ENCODE measurements around the gene CPNE9.

- TF ChIP-seq, protein P1, sequence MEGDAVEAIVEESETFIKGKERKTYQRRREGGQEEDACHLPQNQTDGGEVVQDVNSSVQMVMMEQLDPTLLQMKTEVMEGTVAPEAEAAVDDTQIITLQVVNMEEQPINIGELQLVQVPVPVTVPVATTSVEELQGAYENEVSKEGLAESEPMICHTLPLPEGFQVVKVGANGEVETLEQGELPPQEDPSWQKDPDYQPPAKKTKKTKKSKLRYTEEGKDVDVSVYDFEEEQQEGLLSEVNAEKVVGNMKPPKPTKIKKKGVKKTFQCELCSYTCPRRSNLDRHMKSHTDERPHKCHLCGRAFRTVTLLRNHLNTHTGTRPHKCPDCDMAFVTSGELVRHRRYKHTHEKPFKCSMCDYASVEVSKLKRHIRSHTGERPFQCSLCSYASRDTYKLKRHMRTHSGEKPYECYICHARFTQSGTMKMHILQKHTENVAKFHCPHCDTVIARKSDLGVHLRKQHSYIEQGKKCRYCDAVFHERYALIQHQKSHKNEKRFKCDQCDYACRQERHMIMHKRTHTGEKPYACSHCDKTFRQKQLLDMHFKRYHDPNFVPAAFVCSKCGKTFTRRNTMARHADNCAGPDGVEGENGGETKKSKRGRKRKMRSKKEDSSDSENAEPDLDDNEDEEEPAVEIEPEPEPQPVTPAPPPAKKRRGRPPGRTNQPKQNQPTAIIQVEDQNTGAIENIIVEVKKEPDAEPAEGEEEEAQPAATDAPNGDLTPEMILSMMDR (IDR thresholded peaks at IDR 0.05; ENCODE audit: low read depth, low read length) = no peak
- TF ChIP-seq EZH2phosphoT487 (IDR thresholded peaks at IDR 0.05; ENCODE audit: low read depth) = no peak
These were observed 13.9 kb upstream of the CPNE9 start for GRCh38 chr3:9689757-9690156.

Measured in OCI-LY3 (cell line).